NCI-H1092 (cell line): ENCODE results near the gene CD80.
"Not testable (repeated sequence)": the region's sequence is repeated elsewhere in the genome, so short reads cannot be mapped to it uniquely, and the experiment has no call there.

ENCODE experiments used
- DNase-seq: peaks from one replicate; lab custom pipeline; 2025; lab: John Stamatoyannopoulos, UW

The CD80 gene

DNA sequence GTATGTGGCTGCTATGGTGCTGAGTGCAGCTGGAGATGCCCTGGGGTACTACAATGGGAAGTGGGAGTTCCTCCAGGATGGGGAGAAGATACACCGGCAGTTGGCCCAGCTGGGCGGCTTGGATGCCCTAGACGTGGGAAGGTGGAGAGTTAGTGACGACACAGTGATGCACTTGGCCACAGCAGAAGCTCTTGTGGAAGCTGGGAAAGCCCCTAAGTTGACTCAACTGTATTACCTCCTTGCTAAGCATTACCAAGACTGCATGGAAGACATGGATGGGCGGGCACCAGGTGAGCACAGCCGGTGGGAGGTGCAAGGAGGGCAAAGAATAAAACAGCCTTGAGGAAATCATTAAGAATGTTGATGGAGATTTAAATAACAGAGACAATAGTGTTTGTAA, 22.8 kb upstream of the CD80 start:
- no peak for DNase-seq

- no peak for DNase-seq
These were observed 20.8 kb upstream of the CD80 start for GRCh38 chr3:119580067-119580760.

GRCh38 chr3:119579366-119580066, 20.1 kb upstream of the CD80 start, which contains the start of gene ADPRH:
ADPRH (plus strand) TSS chr3:119579492; CDS start chr3:119582170, 2,678 bp downstream.
- peak; percentile 27 for DNase-seq

- DNase-seq: no peak
These were observed 16.1 kb upstream of the CD80 start for GRCh38 chr3:119575507-119575906.

- DNase-seq: no peak
These were observed 12.3 kb upstream of the CD80 start for GRCh38 chr3:119571688-119572087.

- no peak for DNase-seq
These were observed 11.8 kb upstream of the CD80 start for GRCh38 chr3:119571230-119571629.

GRCh38 chr3:119570229-119570628, 10.8 kb upstream of the CD80 start:
- no peak for DNase-seq

DNA sequence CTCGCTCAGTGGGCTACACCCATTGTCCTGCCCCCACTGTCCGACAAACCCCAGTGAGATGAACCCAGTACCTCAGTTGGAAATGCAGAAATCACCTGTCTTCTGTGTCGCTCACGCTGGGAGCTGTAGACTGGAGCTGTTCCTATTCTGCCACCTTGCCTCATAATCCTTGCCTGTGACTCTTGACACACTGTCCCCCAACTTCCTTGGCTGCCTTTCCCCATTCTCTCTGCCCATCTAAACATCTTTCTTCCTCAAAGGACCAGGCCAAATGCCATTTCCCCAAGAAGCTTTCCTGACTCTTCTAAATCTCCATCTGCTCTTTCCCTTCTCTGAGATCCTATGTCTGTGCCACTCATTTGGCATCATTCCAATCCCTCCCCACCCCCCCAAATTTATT, 9.7 kb upstream of the CD80 start:
- no peak for DNase-seq

DNA sequence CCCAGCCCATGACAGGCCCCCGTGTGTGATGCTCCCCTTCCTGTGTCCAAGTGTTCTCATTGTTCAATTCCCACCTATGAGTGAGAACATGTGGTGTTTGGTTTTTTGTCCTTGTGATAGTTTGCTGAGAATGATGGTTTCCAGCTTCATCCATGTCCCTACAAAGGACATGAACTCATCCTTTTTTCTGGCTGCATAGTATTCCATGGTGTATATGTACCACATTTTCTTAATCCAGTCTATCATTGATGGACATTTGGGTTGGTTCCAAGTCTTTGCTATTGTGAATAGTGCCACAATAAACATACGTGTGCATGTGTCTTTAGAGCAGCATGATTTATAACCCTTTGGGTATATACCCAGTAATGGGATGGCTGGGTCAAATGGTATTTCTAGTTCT, 3.9 kb upstream of the CD80 start:
- not testable (repeated sequence) for DNase-seq

DNA sequence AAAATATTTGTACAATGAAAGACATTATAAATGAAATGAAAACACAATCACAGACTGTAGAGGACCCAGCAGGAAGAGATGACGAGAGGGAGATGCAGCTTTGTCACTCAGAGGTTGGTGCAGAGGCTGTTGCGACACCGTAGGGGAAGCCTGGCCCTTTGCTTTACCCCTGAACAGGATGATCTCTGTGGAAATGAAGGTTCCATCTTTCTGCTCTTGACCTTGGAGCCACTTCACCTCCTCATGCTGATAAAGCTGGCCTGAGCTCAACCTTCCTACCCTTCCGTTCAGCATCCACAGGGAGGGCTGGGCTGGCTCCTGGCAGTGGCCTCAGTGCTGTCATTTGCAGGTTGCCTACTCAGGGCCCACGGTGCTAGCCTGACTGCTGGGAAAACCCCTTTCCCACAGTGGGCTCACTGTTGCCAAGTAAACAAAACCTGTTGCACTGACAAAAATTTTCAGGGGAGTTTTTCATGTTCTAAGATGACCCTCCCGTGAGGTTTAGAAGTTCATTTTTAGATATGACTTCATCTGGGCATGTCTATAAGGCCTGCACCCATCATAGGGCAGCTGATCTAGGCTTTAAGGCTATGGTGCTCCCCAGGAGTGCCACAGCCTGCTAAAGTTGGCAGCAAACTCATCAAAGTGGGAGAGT, 3.0 kb upstream of the CD80 start:
- DNase-seq: no peak

DNA sequence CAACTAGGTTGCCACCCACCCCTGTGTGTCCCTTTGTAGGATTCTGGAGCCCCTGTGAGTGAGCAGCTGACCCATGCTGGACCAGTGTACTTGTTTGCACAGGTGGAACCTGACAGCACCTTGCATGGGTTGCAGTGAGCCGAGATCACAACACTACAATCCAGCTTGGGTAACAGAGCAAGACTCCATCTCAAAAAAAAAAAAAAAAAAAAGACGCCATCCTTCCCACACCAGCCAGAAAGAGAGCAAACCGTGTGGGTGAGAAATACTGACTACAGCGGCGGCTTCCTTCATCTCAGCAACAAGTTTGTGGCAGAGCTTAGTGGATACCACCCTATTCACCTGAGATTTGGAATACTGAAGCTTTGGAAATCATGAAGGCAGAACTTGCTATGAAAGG, 746 bp upstream of the CD80 start:
- DNase-seq: no peak

GRCh38 chr3:119558626-119559317, 642 bp downstream of the CD80 start:
- no peak for DNase-seq

- no peak for DNase-seq
These were observed 1.5 kb downstream of the CD80 start for GRCh38 chr3:119557877-119558269.

DNA sequence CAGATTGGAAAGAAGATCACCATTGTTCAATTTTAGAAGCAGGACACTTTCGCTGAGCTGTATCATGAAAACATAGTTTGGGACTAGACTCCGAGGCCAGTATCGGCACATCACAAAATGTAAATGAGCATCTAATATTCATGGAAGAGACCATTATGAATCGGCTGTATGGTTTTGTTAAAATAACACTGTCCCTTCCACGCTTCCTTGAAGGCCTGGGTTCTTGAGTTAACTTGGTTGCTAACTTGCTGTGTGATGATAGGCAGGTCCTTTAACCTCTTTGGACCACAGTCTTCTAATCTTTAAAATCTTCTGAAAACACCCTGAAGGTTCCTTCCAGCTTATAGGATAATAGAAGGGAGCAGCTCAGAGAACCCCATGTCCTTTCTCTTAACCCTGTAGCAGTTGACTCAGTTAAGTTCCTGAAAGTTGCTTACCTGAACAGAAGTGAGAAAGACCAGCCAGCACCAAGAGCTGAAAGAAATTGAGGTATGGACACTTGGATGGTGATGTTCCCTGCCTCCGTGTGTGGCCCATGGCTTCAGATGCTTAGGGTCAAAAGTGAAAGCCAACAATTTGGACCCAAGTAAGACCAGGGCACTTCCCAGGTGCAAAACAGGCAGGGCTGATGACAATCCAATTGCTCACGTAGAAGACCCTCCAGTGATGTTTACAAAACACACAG, 2.1 kb downstream of the CD80 start:
- no peak for DNase-seq

GRCh38 chr3:119555929-119556328, 3.5 kb downstream of the CD80 start:
- no peak for DNase-seq

DNA sequence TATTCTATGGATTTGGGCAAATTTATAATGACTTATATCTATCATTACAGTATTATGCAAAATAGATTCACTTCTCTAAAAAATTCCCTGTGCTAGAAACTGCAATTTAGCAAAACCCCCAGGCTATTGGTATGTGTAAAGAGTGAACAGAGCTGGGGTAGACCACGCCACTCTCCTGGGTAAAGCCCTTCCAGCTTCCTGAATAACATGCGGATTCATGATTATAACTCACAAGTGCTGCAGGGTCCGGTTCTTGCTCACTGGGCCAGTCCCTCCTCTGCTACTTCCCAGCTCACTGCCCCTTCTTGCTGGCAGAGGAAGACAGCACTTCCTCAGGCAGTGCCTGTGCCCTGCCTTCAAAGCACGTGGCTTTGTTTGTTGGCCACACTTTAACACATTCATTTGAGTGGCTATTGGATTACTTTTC, 4.1 kb downstream of the CD80 start:
- DNase-seq: no peak

- DNase-seq: no peak
These were observed 5.5 kb downstream of the CD80 start for GRCh38 chr3:119553823-119554415.

DNA sequence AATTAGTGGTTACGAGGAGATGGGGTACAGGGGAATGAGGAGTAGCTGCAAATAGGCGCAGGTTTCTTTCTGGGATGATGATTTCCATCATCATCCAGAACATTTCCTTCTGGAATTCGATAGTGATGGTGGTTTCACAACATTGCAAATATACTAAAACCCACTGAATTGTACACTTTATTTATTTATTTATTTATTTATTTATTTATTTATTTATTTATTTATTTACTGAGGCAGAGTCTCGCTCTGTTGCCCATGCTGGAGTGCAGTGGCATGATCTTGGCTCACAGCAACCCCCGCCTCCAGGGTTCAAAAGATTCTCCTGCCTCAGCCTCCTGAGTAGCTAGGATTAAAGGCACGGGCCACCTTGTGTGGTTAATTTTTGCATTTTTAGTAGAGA, 6.5 kb downstream of the CD80 start:
- DNase-seq: not testable (repeated sequence)

DNA sequence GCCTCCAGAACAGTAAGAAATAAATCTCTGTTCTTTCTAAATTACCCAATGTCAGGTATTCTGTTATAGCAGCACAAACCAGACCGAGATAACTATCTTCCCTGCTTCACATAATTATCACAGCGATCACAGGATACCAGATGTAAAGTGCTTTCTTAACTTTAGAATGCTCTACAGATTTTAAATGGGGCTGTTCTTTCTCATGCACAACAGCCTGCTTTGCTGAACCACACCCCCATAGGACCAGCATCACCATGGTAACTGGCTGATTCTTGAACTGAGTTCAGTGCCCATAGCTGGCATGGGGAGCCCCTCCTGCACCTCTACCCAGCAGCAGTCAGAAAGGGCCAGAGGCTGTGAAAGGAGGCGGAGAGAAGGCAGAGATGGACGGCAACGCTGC, 7.8 kb downstream of the CD80 start:
- DNase-seq: no peak

GRCh38 chr3:119550192-119550910, 9.1 kb downstream of the CD80 start:
- no peak for DNase-seq

- no peak for DNase-seq
These were observed 11.1 kb downstream of the CD80 start for GRCh38 chr3:119548341-119548740.
